HTERT RPE-1 (cell line): ENCODE measurements around the gene USP24.

Experiments used
- in situ Hi-C: fragments of 300-500 bp; cut with MboI; formaldehyde crosslinking; loops from 4 replicates; pipeline ENCODE4 v1.14.3; 2020; ENCODE audit warnings: low sequenced_read_pairs

Gene USP24, protein sequence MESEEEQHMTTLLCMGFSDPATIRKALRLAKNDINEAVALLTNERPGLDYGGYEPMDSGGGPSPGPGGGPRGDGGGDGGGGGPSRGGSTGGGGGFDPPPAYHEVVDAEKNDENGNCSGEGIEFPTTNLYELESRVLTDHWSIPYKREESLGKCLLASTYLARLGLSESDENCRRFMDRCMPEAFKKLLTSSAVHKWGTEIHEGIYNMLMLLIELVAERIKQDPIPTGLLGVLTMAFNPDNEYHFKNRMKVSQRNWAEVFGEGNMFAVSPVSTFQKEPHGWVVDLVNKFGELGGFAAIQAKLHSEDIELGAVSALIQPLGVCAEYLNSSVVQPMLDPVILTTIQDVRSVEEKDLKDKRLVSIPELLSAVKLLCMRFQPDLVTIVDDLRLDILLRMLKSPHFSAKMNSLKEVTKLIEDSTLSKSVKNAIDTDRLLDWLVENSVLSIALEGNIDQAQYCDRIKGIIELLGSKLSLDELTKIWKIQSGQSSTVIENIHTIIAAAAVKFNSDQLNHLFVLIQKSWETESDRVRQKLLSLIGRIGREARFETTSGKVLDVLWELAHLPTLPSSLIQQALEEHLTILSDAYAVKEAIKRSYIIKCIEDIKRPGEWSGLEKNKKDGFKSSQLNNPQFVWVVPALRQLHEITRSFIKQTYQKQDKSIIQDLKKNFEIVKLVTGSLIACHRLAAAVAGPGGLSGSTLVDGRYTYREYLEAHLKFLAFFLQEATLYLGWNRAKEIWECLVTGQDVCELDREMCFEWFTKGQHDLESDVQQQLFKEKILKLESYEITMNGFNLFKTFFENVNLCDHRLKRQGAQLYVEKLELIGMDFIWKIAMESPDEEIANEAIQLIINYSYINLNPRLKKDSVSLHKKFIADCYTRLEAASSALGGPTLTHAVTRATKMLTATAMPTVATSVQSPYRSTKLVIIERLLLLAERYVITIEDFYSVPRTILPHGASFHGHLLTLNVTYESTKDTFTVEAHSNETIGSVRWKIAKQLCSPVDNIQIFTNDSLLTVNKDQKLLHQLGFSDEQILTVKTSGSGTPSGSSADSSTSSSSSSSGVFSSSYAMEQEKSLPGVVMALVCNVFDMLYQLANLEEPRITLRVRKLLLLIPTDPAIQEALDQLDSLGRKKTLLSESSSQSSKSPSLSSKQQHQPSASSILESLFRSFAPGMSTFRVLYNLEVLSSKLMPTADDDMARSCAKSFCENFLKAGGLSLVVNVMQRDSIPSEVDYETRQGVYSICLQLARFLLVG (N-terminal part only)

DNA sequence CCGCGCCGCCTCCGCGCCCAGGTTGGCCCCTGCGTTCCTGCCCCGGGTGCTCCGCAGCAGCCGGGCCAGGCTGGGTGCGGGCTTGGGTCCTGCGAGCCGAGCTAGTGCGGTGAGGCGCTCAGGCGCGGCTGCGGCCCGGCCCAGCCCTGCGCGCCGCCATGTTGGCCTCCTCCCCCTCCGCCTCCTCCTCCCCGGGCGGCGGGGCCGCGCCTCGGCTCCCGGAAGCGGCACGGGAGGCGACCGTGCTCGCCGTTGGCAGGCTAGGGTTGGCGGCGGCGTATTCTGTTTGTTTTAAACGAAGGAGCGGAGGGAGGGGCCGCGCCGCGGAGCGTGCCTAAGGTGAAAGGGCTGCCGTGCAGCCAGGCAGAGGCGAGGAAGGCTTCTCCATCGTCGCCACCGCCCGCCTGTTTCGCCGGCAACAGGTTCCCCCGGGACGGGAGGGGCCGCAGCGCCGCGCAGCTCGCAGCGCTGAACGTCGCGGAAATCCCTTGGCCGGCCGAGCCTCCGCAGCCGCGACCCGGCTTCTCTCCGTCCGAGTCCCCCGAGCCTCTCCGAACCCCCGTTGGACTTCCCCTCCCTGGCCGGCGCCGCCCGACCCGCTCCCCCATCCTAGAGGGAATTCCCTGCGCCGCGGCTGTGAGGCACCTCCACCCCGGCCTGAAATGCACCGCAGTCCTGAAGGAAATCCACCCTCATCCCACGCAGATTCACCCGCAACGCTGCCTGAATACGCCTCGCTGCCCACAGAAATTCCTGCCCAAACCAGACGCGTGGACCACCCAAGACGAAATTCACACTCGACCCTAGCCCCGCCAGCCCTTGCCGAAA is at the start of gene USP24:
USP24 (minus strand) TSS at position 171 of the 828 bp plus-strand sequence. CDS start 251 bp downstream, outside the sequence.
- in situ Hi-C loops, result no loop called here

- in situ Hi-C loops, result no loop called here
Observed at GRCh38 chr1:55262822-55263221, 47.7 kb upstream of the USP24 start.

- in situ Hi-C loops, result no loop called here
Observed at GRCh38 chr1:55259911-55260609, 44.9 kb upstream of the USP24 start.

DNA sequence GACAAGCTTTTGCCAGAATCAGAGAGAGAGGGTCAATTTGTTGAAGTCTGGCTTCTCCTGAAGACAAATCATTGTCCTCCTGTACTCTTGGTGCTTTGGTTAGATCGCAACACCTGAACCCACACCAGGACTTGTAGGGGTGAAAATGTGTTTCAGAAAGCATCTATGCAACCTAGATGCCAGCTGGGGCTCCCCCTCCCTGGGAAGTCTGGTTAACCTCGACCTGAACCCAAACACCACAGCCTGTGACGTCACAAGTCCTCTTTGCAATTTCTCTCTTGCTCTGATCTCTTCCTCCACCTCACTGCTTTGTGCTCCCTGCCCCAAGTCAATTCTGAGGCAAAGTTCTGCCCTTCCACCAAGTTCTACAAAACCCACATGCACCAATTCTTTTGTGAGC is 42.8 kb upstream of the USP24 start:
- in situ Hi-C loops, result no loop called here

- in situ Hi-C loops, result no loop called here
Observed at GRCh38 chr1:55255901-55256300, 40.7 kb upstream of the USP24 start.

DNA sequence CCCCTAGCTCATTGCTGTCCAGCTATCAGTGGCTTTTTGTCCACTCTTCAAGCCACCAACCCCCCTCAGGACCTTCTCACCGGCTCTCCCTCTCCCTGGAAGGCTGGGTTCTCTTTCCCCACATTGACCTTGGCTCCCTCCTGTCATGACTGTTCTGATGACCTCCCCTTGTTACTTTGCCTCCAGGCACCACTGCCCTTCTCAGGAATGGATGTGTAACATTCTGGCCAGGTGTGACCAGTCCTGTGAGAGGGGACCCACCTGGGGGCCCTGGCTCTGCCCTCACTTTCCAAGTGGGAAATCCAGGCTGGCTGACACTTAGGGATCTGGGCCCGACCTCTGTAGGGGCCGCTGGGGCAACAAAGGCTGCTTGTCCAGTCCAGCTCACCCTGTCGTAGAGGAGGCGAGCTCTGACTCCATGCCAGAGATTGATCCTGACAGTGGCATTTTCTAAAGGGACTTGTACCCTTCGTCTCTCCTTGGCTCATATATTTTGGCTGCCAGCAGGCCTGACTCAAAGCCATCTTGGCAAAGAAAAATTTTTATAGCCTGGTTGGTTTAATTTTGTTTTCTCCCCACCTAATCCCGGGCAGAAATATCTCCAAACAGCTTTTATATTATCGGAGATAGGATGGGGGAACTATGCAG is 37.9 kb upstream of the USP24 start:
- in situ Hi-C loops, result no loop called here

GRCh38 chr1:55250399-55251075 is 35.4 kb upstream of the USP24 start:
- in situ Hi-C loops, result no loop called here

DNA sequence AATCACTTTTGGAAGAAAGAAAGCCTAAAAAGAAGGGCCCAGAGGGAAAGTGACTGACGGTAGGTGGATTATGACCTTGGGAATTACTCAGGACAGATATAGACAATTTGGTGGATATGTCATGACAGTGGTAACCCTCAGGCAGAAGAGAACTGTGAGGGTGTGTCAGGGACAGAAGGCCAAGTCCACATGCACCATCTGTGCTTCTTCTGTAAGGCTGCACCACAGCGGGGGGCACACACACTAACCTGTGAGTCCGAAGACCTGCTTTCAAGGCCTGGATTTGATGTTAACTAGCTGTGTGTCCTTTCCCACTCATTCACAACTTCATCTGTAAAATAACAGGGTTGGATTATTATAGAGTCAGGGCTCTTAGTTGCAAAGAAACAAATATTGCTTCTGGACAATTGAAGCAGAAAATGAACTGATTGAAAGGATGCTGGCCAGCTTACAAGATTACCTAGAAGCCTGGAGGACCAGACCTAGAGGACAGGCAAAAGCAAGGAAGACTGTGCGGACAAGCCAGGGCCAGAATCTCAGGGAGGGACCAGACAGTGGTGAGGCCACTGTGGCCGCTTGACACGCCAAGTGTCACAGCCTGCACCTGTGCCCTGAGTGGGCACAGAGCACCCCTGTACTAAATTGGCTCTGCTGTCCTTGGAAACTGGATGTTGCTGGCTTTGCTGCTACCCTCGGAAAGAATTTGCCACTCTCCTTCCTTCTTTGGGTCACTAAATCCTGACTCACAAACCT is 34.7 kb upstream of the USP24 start:
- in situ Hi-C loops, result no loop called here

- in situ Hi-C loops, result no loop called here
Observed at GRCh38 chr1:55246896-55247295, 31.7 kb upstream of the USP24 start.

GRCh38 chr1:55246331-55246730 is 31.2 kb upstream of the USP24 start:
- in situ Hi-C loops, result no loop called here

DNA sequence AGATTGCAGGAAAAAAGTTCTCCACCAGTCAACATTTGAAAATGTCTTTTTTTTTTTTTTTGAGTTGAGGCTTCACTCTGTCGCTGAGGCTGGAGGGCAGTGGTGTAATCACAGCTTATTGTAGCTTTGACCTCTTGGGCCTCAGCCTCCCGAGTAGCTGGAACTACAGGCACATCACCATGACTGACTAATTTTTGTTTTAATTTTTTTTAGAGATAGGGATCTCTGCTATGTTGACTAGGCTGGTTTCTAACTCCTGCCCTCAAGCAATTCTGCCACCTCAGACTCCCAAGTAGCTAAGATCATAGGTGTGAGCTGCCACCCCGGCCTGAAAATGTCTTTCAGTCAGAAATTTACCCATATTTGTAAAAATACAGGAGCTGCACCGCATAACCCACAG is 30.6 kb upstream of the USP24 start:
- in situ Hi-C loops, result no loop called here

- in situ Hi-C loops, result no loop called here
Observed at GRCh38 chr1:55244476-55245099, 29.4 kb upstream of the USP24 start.

- in situ Hi-C loops, result no loop called here
Observed at GRCh38 chr1:55243655-55244054, 28.5 kb upstream of the USP24 start.

- in situ Hi-C loops, result no loop called here
Observed at GRCh38 chr1:55239548-55239947, 24.4 kb upstream of the USP24 start.

GRCh38 chr1:55235722-55236121 is 20.6 kb upstream of the USP24 start:
- in situ Hi-C loops, result no loop called here

DNA sequence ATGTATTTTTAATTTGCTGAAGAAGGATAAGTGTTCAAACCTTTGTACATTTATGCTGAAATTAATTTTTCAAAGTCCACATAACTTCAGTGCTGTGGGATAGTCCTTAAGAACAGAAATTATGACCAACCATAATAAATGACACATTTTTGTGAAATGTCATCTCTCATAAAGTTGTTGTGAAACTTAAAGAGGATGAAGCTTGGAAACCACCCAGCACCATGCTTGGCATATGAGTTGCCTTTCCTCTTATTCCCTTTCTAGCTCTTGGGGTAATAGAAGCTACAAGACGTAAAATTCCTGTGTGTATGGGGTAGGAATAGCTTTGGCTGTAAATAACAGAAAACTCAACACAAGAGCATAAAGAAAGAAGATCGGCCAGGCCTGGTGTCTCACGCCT is 18.9 kb upstream of the USP24 start:
- in situ Hi-C loops, result no loop called here

GRCh38 chr1:55233145-55233777 is 18.1 kb upstream of the USP24 start:
- in situ Hi-C loops, result no loop called here
